Left lung (tissue), 10 donors: ENCODE data around the gene MED12L. TPM values are rescaled to one million over a fixed set of nuclear protein-coding genes. Genes with fewer than 3 reads are reported as not detected.
A peak's percentile ranks its signal among the peaks of the same experiment; 100 is the strongest.

Experiments used
- ATAC-seq: fragments of 200-7000 bp; cut with Tn5 transposase; one replicate; pipeline ENCODE4 v1.9.1; 2020; ENCODE audit warnings: moderate library complexity
- DNase-seq, 4 donors: peaks; one replicate each; pipeline ENCODE4 v3.0.0-alpha.2; 2013 to 2020
- H3K27ac ChIP-seq, 2 donors: fragments of 200-600 bp; sonication (generic) in 1 of 2; one replicate each; pipeline versions ENCODE4 v1.5.0 to v1.8.0; 2020 to 2021
- H3K27me3 ChIP-seq, 2 donors: fragments of 200-600 bp; sonication (generic) in 1 of 2; one replicate each; pipeline versions ENCODE4 v1.5.0 to v1.8.0; 2020 to 2021
- H3K36me3 ChIP-seq, 2 donors: fragments of 200-600 bp; sonication (generic) in 1 of 2; one replicate each; pipeline versions ENCODE4 v1.5.0 to v1.8.0; 2020 to 2021
- H3K4me1 ChIP-seq, 2 donors: fragments of 200-600 bp; one replicate each; pipeline ENCODE4 v1.8.0; 2021
- H3K4me3 ChIP-seq, 2 donors: fragments of 200-600 bp; sonication (generic) in 1 of 2; one replicate each; pipeline versions ENCODE4 v1.5.0 to v1.8.0; 2020 to 2021; ENCODE audit warnings: mild to moderate bottlenecking in 1 of 2
- H3K9me3 ChIP-seq, 2 donors: fragments of 200-600 bp; sonication (generic) in 1 of 2; one replicate each; pipeline versions ENCODE4 v1.5.0 to v1.8.0; 2020 to 2021
- CTCF ChIP-seq, 2 donors: fragments of 200-600 bp; sonication (generic) in 1 of 2; IDR thresholded peaks; one replicate each; pipeline versions ENCODE4 v1.5.0 to v1.8.0; 2021; ENCODE audit warnings: antibody characterized with exemption in 2 of 2
- intact Hi-C, 2 donors: fragments of 100-400 bp; cut with DNase I; formaldehyde crosslinking; loops; one replicate each; pipeline versions ENCODE4 v1.11.2 to v1.14.2; 2022
- polyA plus RNA-seq, 6 donors: library from polyadenylated mRNA; unstranded; fragments of 120-200 nt; gene quantifications; one replicate each; pipeline ENCODE4 v1.2.1, GENCODE V29; 2013; ENCODE audit not compliant: insufficient read length in 6 of 6
- total RNA-seq, 2 donors: library from RNA; stranded (reverse); fragmentation: NEBNext Ultra II Directional; extraction: Animal tissue kit (Norgen Biotek cat#: 25700); gene quantifications; one replicate each; pipeline ENCODE4 v1.2.1, GENCODE V29; 2021
- donor health status: DM: no; HTN: yes; CAD: no.
- donor health status: DM: no; HTN: no; CAD: no.

Gene MED12L
- total and polyA plus RNA-seq, 8 donors: 0.66 to 1.0 (median 0.77) TPM

GRCh38 chr3:151201051-151201730, 115.7 kb downstream of the MED12L start:
- Histone ChIP-seq H3K4me3 (peak overlapping the region in 1 of 2 donors; percentile 19), H3K27ac (no peak overlapping the region), H3K36me3 (no peaks in the 10 kb centered on the region), H3K27me3 (no peaks in the 10 kb centered on the region), H3K4me1 (no peaks in the 10 kb centered on the region), H3K9me3 (no peaks in the 10 kb centered on the region)
- ATAC-seq (no peak), DNase-seq (no peak)
- no peak for TF ChIP-seq CTCF (IDR thresholded peaks at IDR 0.05)
- intact Hi-C loops: no loop called here

GRCh38 chr3:151203051-151203420, 117.6 kb downstream of the MED12L start, which contains the start of gene GPR171:
TSS of gene GPR171 (minus strand) at chr3:151203216. CDS start at chr3:151199386, 3,830 bp downstream.
- intact Hi-C loops: no loop called here
- H3K27ac ChIP-seq: no peak within 1 kb of the TSS

GRCh38 chr3:151204530-151205402, 119.3 kb downstream of the MED12L start:
- no peak for DNase-seq
- intact Hi-C loops: no loop called here
- ATAC-seq: peak; percentile 61
- H3K36me3 ChIP-seq: no peaks in the 10 kb centered on the region
- no peaks in the 10 kb centered on the region for H3K9me3 ChIP-seq
- no peaks in the 10 kb centered on the region for H3K27me3 ChIP-seq
- no peaks in the 10 kb centered on the region for H3K4me1 ChIP-seq
- H3K27ac ChIP-seq: peak overlapping the region in 1 of 2 donors; percentile 3
- no peak for TF ChIP-seq CTCF (IDR thresholded peaks at IDR 0.05)
- no peak overlapping the region for H3K4me3 ChIP-seq

More at GRCh38 chr3:151203051-151203420, 117.6 kb downstream of the MED12L start, which contains the start of gene GPR171:
- Histone ChIP-seq H3K4me3 (peak within 1 kb of the TSS in 1 of 2 donors; percentile 19), H3K4me1 (no peaks in the 10 kb centered on the region), H3K36me3 (no peaks in the 10 kb centered on the region), H3K9me3 (no peaks in the 10 kb centered on the region), H3K27me3 (no peaks in the 10 kb centered on the region)
- ATAC-seq: no peak
- DNase-seq: no peak
- no peak for TF ChIP-seq CTCF (IDR thresholded peaks at IDR 0.05)

GRCh38 chr3:151205482-151205881, 120.0 kb downstream of the MED12L start:
- Histone ChIP-seq H3K9me3 (no peaks in the 10 kb centered on the region), H3K4me3 (no peak overlapping the region), H3K4me1 (peaks cover 0 to 2% of the 10 kb centered on the region in 2 donors), H3K36me3 (no peaks in the 10 kb centered on the region), H3K27me3 (no peaks in the 10 kb centered on the region), H3K27ac (no peak overlapping the region)
- TF ChIP-seq CTCF (IDR thresholded peaks at IDR 0.05): no peak
- DNase-seq (no peak), ATAC-seq (no peak)
- intact Hi-C loops: no loop called here

GRCh38 chr3:151206201-151206600, 120.7 kb downstream of the MED12L start:
- Histone ChIP-seq H3K27ac (no peak overlapping the region), H3K9me3 (no peaks in the 10 kb centered on the region), H3K4me3 (no peak overlapping the region), H3K27me3 (no peaks in the 10 kb centered on the region), H3K36me3 (no peaks in the 10 kb centered on the region), H3K4me1 (peaks cover 0 to 9% of the 10 kb centered on the region in 2 donors)
- intact Hi-C loops: no loop called here
- TF ChIP-seq CTCF (IDR thresholded peaks at IDR 0.05): no peak
- ATAC-seq (no peak), DNase-seq (no peak)
